SIG-M5 (cell line): ENCODE measurements around the gene CYP4A11.
"Not testable (repeated sequence)": the region's sequence is repeated elsewhere in the genome, so short reads cannot be mapped to it uniquely, and the experiment has no call there.

Experiments
- DNase-seq: peaks from one replicate; lab custom pipeline; 2025; lab: John Stamatoyannopoulos, UW

Gene CYP4A11, protein sequence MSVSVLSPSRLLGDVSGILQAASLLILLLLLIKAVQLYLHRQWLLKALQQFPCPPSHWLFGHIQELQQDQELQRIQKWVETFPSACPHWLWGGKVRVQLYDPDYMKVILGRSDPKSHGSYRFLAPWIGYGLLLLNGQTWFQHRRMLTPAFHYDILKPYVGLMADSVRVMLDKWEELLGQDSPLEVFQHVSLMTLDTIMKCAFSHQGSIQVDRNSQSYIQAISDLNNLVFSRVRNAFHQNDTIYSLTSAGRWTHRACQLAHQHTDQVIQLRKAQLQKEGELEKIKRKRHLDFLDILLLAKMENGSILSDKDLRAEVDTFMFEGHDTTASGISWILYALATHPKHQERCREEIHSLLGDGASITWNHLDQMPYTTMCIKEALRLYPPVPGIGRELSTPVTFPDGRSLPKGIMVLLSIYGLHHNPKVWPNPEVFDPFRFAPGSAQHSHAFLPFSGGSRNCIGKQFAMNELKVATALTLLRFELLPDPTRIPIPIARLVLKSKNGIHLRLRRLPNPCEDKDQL

GRCh38 chr1:46941135-46941694 is at the start of gene CYP4A11:
Gene CYP4A11, minus strand, starts transcription at chr1:46941476. Its CDS starts 43 bp downstream, at chr1:46941433.
- no peak for DNase-seq

DNA sequence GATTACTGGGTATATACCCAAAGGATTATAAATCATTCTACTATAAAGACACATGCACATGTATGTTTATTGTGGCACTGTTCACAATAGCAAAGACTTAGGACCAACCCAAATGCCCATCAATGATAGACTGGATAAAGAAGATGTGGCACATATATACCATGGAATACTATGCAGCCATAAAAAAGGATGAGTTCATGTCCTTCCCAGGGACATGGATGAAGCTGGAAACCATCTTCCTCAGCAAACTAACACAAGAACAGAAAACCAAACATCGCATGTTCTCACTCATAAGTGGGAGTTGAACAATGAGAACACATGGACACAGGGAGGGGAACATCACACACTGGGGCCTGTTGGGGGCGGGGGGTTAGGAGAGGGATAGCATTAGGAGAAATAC is 49.3 kb upstream of the CYP4A11 start:
- DNase-seq: not testable (repeated sequence)

DNA sequence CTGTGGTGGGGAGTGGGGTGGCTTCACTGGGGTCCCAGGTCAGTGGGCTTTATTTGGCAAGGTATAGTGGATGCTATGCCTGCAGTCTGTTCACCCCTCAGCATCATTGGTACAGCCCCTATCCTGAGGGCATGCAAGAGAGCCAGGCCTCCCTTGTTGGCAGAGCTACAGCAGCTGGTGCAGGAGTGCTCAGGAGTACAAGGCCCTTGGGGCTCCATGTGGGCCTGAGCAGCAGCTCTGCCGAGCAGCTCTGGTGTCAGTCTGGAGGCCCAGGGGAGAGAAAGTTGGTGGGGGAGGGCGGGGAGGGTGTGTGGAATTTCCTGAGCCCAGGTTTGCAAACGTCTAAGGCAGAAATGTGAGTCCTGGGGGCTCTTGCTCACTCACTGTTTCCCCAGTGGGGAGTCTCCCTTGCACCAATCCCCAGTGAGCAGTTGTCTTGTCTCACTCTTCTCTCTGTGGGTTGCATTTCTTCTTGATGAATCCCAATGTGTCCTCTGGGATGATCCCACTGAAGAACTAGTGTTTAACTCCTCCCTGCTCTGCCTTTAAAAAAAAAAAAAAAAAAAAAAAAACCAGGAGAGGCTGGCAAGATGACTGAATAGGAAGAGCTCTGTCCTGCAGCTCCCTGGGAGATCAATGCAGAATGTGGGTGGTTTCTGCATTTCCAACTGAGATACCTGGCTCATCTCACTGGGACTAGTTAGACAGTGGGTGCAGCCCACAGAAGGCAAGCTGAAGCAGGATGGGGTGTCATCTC is 42.7 kb upstream of the CYP4A11 start:
- DNase-seq: no peak

GRCh38 chr1:46983166-46983829 is 42.0 kb upstream of the CYP4A11 start:
- no peak for DNase-seq

GRCh38 chr1:46969014-46969619 is 27.8 kb upstream of the CYP4A11 start:
- DNase-seq: no peak

- DNase-seq: not testable (repeated sequence)
Measured at GRCh38 chr1:46962272-46962671, 21.0 kb upstream of the CYP4A11 start.

DNA sequence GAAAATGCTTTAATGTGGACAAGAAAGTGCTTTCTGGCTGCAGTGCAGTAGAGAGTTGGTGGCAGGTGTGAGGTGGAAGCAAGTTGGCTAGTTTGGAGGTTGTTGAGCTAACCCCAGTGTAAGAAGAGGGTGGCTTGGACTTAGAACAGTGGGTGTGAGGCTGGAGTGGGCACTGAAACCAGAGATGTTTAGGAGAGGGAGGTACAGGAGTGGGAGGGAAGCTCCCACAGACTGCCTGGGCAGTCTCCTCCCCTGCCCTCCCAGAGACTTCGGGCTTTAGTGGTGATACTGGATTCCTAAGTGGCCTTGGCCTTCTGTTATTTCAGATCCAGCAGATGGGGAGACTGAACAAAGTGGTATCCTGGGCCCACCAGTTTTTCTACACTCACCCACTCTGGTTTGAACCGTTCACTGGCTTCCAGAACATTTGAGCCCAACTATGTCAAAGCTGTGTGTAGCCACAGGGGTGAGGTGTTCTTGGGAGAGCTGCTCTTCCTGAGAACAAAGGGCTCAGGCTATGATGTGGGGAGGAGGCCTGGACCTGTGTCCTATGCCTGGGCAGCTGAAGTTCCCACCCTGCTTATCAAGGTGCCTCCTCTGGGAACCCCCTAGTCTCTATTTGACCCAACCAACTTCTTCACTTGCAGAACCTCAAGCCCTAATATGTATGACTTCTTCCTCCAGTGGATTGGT is 19.9 kb upstream of the CYP4A11 start:
- no peak for DNase-seq

- DNase-seq: no peak
Measured at GRCh38 chr1:46960250-46960649, 19.0 kb upstream of the CYP4A11 start.

- DNase-seq: not testable (repeated sequence)
Measured at GRCh38 chr1:46955116-46955515, 13.8 kb upstream of the CYP4A11 start.

DNA sequence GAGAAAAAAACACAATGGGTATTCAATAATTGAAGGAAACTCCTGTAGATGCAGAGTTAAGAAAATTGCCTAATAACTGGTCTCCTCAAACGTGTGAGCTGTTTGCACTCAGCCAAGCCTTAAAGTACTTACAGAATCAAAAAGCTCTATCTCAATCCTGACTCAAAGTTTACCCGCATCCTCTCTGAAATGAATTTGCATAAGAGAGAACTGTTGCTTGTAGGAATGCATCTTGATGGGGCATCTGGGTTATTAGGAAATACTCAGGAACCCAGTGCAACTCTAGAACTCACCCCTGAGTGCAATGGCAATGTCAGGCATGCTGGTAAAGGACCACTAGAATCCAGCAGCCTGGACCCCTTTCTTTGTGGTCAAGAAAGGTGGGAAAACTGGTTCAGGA is 12.6 kb upstream of the CYP4A11 start:
- DNase-seq: not testable (repeated sequence)

GRCh38 chr1:46949417-46949666 is 8.1 kb upstream of the CYP4A11 start:
- DNase-seq: not testable (repeated sequence)

DNA sequence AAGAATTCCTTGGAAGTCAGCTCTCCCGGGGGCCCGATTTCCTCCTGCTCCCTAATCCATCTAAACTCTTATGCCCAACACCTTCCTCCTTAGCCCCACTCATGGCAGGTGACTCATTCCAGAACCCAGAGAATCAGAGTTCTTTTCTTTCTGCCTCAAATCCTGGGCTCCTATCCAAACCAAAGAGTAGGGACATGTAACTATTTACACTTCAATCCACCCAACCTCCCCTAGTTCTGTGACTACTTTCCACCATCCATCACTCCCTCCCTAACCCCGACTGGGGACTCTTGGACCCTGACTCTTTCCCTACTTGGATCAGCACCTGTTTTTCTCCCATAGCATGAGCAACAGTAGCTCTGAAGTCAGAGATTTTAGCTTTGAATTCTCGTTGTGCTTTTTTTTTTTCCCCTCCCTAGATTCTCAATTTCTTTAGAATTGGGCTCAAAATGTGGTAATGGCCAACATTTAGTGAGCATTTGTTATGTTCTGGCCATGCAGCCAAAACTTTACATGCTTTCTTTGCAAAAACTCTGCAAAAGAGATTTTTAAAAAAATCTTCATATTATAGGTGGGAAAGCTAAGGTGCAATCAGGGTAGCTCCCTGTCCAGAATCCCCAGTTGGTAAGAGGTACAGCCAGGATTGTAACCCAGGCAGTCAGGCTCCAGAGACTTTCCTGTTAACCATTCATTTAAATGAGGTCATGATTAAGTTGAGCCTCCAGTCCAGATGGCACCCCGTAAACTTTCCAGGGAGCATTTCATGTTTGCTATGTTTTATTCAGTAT is 7.5 kb upstream of the CYP4A11 start:
- DNase-seq: no peak

DNA sequence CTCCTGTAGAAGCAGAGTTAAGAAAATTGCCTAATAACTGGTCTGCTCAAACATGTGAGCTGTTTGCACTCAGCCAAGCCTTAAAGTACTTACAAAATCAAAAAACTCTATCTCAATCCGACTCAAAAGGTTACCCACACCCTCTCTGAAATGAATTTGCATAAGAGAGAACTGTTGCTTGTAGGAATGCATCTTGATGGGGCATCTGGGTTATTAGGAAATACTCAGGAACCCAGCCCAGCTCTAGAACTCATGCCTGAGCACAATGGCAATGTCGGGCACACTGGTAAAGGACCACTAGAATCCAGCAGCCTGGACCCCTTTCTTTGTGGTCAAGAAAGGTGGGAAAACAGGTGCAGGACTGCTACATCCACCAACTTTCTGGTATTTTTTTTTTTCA is 6.4 kb upstream of the CYP4A11 start:
- DNase-seq: not testable (repeated sequence)

- DNase-seq: no peak
Measured at GRCh38 chr1:46942086-46942485, 810 bp upstream of the CYP4A11 start.

- DNase-seq: no peak
Measured at GRCh38 chr1:46940307-46940706, 969 bp downstream of the CYP4A11 start.

DNA sequence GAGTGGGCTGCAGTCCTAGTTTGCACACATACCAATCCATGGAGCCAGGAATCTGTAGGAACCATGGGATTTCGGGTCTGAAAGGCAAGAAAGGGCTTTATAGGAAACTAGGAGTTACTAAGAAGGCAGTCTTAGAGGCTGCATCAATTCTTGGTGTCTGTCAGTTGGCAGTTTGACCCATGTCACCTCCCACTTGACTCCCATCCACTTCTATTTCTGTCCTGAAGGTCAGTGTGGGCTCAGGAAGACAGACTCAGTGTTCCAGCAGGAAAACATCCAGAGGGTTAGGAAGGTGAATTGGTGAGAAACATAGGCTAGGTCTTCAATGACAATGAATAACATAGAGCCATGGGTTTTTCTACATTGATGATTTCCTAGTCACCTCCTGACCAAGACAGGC is 4.0 kb downstream of the CYP4A11 start:
- no peak for DNase-seq

DNA sequence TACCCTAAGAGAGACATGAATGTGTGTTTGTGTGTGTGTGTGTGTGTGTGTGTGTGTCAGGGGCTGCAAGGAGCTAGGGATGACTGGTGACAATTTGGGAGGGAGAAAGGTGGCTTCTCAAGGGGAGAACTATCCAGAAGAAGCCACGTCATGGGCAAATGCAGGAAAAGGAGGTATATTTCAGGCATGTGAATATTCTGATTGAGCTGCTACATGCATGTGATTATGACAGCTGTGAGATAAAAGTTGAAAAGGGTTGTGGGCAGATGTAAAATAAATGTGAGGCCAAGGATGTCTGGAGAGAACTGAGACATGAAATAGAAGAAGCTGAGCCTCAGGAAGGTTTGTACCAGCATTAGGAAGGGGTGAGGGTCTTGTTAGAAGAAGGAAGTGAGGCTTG is 4.5 kb downstream of the CYP4A11 start:
- DNase-seq: no peak

DNA sequence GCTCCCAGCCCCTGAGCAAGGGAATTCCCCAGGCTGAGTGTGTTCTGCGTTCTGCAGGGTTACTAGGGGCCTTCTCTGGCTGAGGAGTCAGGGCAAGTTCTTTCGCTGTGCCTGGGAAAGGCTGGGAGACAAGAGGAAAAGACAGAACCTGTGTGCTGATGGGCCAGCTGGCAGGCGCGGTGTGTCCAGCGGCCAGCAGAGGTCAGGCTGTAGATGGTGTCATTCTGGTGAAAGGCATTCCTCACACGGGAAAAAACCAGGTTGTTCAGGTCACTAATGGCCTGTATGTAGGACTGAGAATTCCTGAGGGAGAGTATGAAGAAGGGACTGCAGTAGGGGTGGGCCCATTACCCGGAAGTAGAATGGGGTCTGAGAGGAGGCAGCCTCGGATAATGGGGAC is 6.4 kb downstream of the CYP4A11 start:
- DNase-seq: not testable (repeated sequence)

GRCh38 chr1:46932020-46932419 is 9.3 kb downstream of the CYP4A11 start:
- DNase-seq: not testable (repeated sequence)

DNA sequence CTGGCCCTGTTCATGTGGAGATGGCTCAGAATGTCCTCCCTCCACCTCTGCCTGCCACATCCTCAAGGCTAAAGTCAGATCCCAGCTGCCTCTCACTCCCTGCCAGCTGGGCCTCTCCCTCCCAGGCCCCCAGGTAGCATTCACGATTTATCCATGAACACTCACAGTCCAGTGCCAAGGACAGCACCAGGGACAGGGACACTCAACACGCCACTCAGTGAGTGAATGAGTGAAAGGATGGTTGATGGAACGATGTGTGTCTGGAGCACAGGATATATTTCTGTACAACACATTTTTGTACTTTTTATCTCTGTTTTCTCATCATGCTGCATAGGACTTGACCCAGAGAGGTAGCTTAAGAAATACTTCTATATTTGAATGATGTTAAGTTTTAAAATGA is 10.1 kb downstream of the CYP4A11 start:
- DNase-seq: no peak
